Non-pigmented ciliary epithelial cell (primary cell): Measurements from ENCODE around the gene ZNF212.
"Not testable (repeated sequence)": the region's sequence is repeated elsewhere in the genome, so short reads cannot be mapped to it uniquely, and the experiment has no call there.

Experiments
- DNase-seq: peaks from one replicate; pipeline ENCODE4 v3.0.0-alpha.2; 2010; ENCODE audit warnings: low read depth

ZNF212 gene

DNA sequence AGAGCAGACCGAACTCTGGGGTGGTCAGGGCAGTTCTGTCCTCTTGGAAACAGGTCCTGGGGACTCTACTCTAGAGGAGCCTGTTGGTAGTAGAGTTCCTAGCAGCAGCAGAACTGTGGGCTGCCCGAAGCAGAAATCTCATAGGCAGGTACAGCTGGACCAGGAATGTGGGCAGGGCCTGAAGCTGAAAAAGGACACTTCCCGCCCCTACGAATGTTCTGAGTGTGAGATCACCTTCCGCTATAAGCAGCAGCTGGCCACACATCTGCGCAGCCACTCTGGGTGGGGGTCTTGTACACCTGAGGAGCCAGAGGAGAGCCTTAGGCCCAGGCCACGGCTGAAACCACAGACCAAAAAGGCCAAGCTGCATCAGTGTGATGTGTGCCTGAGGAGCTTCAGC lies 14.2 kb downstream of the ZNF212 start:
- no peak for DNase-seq

- DNase-seq: no peak
These were observed 14.9 kb downstream of the ZNF212 start for GRCh38 chr7:149254181-149254858.

GRCh38 chr7:149255174-149255573 lies 15.7 kb downstream of the ZNF212 start:
- DNase-seq: no peak

- DNase-seq: no peak
These were observed 17.1 kb downstream of the ZNF212 start for GRCh38 chr7:149256568-149256967.

- DNase-seq: no peak
These were observed 17.7 kb downstream of the ZNF212 start for GRCh38 chr7:149257146-149257545.

DNA sequence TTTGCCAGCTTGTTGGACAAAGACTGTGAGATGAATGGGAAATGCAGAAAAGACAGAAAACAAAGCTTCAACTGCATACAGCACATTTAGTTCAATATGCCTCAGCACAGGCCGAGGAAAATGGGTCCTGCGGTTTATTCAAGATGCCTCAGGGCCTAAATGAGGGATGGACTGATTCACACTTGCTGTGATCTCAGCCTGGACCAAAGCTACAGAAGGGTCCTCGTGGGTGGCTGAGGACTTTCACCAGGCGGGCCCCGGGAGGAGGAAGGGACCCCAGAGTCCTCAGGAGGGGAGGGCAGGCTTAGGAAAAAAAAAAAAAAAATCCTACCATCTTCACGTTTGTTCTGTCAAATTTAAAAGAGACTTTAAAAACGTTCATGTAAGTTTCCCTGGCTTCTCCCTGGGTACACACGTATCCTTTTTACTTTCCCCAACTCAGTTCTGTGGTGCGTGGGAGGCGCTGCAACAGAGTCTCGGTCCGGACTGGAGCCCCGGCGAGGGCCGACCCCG lies 21.9 kb downstream of the ZNF212 start:
- DNase-seq: no peak

GRCh38 chr7:149261829-149262617 lies 22.6 kb downstream of the ZNF212 start, which contains the start of gene ZNF783:
TSS of gene ZNF783 (plus strand) at chr7:149262196. CDS start at chr7:149262334, 138 bp downstream.
- DNase-seq: peak; percentile 34

- no peak for DNase-seq
These were observed 27.0 kb downstream of the ZNF212 start for GRCh38 chr7:149266451-149266850.

DNA sequence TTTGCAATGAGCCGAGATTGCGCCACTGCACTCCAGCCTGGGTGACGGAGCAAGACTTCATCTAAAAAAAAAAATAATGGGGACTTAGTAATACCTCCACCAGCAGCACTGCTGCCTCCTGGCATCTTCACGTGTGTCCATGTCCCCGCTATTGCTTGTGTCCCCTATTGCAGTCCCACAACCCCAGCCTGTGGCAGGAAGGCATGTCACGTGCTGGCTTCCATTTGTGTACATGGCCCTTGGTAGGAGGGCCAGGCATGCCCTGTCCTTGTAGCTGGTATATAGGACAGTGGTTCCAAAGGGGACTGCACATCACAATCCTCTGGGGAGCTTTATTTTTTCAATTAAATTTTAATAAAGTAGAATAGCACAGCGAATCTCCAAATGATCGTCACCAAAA lies 28.3 kb downstream of the ZNF212 start:
- DNase-seq: no peak

DNA sequence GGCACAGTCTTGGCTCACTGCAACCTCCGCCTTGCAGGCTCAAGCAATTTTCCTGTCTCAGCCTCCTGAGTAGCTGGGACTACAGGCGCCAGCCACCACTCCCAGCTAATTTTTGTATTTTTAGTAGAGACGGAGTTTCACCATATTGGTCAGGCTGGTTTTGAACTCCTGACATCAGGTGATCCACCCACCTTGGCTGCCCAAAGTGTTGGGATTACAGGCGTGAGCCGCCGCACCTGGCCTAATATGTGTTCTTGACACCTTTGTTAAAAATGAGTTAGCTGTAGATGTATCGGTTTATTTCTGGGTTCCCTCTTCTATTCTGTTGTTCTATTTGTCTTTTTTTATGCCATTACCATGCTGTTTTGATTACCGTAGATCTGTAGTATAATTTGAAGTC lies 35.0 kb downstream of the ZNF212 start:
- DNase-seq: not testable (repeated sequence)

DNA sequence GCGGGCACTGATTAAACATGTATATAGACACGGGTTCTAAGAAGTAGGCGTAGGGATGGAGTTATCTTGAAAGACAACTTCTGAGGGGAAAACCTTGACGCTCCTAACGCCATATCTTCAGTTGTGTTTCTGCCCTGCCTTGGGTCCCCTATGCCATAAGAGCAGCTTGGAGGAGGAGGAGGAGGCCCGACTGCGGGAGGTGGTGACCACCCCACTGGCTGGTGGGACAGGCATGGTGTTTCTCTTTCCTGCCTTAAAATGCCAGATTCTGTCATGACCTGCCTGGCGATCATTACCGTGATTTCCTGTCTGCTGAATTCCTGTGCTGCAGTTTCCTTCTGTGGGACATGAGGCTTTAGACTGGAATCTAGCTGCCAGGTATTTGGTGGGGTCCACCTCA lies 38.4 kb downstream of the ZNF212 start:
- DNase-seq: no peak

DNA sequence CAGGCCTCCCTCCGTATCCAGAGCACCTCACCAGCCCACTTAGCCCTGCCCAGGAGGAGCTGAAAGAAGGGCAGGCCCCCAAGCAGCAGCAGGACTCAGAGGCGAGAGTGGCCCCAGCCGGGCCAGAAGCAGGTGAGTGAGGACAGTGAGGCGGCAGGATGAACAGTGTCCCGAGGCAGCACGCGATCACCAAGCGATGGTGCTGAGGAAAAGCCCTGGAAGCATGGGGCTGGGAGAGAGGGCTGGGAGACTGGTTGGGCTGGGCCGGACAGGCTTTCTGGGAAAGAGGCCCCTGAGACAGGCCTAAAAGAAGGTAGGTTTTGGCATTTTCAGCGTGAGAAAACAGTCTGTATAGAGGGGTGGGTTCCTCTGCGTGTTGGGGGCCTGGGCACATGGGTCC lies 38.9 kb downstream of the ZNF212 start:
- DNase-seq: no peak

GRCh38 chr7:149279111-149279743 lies 39.8 kb downstream of the ZNF212 start:
- DNase-seq: no peak

- DNase-seq: no peak
These were observed 40.7 kb downstream of the ZNF212 start for GRCh38 chr7:149280151-149280550.

DNA sequence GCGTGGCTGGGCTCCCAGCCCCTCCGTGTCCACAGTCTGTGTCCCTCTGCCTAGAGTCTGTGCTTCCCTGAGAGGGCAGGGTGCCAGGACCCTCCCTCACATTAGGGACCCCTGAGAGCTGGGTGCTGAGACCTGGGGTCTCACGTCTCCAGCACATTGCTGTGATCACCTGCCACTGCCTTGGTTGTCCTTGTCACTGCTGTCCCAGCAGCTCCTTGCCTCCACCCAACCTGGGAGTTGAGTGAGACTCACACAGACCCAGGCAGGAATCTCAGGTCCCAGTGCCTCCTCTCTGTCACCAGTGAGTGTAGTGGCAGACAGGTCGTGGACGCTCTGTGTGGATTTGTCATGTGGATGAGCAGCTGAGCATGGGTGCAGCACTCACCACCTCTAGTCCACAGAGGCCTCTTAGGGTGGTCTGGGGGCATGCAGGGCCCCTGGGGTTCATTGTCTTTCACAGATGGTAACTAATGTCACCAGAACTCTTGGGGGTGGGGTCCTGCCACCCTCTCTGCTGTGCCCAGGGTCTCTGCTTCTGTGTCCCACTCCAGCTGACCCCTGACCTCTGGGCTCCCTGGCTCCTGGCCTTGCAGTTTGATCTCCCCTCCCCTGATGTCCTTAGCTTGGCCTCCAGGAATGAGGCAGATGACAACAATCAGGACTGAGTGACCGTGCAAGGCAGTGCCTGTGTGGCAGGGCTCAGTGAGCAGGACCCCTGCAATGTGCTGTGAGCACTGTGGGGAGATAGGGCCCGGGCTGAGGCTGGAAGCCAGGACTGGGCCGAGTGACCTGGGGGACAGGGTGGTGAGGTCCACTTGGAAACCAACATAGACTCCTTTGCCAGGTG lies 41.4 kb downstream of the ZNF212 start:
- no peak for DNase-seq

DNA sequence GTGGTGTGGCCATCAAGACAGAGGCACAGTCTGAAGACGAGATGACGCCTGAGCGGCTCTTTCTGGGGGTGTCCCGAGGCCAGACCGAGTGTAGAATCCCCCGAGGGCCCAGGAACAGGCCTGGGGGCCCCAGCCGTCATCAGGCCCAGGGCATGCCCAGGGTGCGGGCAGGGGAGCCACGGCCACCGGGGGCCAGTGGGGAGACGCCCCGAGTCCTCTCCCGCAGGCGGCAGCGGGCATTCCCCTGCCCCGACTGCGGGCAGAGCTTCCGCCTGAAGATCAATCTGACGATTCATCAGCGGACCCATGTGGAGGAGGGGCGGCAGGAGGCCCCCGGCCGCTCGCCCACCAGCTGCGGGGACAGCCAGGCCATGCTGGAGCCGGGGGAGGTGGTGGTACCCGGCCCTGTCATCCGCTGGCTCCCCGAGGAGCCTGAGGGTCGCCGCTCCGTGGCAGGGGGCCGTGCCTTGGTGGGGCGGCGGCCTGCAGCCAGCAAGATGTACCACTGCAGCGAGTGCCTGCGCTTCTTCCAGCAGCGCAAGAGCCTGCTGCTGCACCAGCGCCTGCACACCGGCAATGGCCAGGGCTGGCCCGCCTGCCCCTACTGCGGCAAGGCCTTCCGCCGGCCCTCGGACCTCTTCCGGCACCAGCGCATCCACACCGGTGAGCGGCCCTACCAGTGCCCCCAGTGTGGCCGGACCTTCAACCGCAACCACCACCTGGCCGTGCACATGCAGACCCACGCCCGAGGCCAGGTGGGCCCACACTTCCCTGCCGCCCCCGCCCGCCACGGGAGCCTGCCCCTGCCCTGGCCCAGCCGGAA lies 42.3 kb downstream of the ZNF212 start:
- DNase-seq: no peak

DNA sequence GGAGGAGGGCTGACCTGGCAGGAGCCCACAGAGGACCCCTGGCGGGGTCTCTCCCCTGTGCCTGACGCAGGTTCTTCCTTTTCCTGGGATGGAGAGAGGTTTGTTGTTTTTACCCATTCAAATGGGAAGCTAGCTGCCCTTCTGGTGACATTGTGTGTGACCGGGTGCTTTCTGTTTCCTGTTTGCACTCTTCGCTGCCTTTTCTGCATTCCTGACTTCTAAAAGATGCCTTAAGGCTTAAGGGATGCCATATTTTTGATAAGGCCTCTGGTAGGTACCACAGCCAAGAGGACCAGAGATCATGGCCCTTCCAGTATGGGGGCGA lies 42.8 kb downstream of the ZNF212 start:
- DNase-seq: no peak

DNA sequence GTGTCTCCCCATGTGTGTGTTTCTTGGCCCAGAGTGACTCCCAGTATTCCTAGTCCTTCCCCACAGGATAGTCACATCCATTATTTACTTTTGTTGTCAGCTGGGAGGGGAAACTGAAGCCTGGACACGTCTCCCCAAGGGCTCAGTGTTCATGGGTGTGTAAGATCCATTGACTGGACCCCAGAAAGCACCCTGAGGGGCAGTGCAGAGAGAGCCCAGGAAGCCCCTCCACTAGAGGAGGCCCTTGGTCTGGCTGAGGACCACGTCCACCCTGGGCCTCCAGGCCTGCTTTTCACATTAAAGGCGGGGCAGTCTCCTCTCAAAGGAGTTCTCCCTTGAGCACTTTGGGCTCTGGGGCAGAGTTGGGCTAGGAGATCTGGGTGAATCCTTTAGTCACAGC lies 43.9 kb downstream of the ZNF212 start:
- DNase-seq: no peak

DNA sequence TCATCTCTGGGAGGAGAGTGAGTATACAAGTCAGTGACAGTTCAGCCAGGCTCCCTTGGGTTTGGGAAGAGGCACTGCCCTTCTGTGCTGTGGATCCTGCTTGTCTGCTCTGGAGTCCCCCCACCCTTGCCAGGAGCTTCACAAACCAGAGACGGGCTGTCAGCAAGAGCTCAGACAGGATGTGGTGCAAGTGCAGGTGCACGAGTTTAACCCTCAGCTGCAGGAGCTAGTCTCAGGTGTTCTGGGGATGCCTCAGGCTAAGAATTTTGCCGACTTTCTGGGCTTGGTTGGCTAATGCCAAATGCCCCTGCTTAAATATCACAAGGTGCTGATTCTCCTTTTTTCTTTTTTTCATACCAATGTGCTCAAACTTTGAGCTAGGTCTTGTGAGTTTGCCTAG lies 44.9 kb downstream of the ZNF212 start:
- DNase-seq: no peak

GRCh38 chr7:149284850-149285585 lies 45.6 kb downstream of the ZNF212 start:
- DNase-seq: peak; percentile 55

- no peak for DNase-seq
These were observed 46.2 kb downstream of the ZNF212 start for GRCh38 chr7:149285603-149286002.
